Measurements from ENCODE around the gene CD40LG.

GRCh38 chrX:136646602-136647239 is 1.2 kb upstream of the CD40LG start:
- TF ChIP-seq MAX (IDR thresholded peaks at IDR 0.05) (no peak), NR2F2 (IDR thresholded peaks at IDR 0.05) (no peak), CTCF (IDR thresholded peaks at IDR 0.05; ENCODE audit: low read depth, low read length, missing input control) (no peak), RXRA (IDR thresholded peaks at IDR 0.05) (no peak), TAF1 (conservative IDR thresholded peaks at IDR 0.05) (no peak), REST (IDR thresholded peaks at IDR 0.05) (no peak), RAD21 (IDR thresholded peaks at IDR 0.05) (no peak), SP1 (IDR thresholded peaks at IDR 0.05) (no peak), ZBTB33 (IDR thresholded peaks at IDR 0.05) (no peak)
